ENCODE data around the gene RBPMS2.

The RBPMS2 gene

GRCh38 chr15:64691896-64692565 is 83.4 kb downstream of the RBPMS2 start:
- no peak for DNase-seq (ENCODE audit: low read depth in 2 of 2)

GRCh38 chr15:64690578-64691296 is 84.7 kb downstream of the RBPMS2 start:
- DNase-seq (ENCODE audit: low read depth in 2 of 2): no peak

- no peak for DNase-seq (ENCODE audit: low read depth in 2 of 2)
Measured at GRCh38 chr15:64690008-64690407, 85.4 kb downstream of the RBPMS2 start.

Measured in stimulated activated CD8-positive, alpha-beta memory T cell treated with anti-CD3 and anti-CD28 coated beads, Interleukin-7, amount 100 ng/mL, for 4 hours (primary cell).